NCI-H510A (cell line): ENCODE measurements around the gene SIRT3.
A peak's percentile ranks its signal among the peaks of the same experiment; 100 is the strongest.

Source experiments
- DNase-seq: peaks from one replicate; lab custom pipeline; 2025; lab: John Stamatoyannopoulos, UW

Gene SIRT3

GRCh38 chr11:235997-236773, at the start of gene SIRT3:
Gene SIRT3, minus strand, starts transcription at chr11:236342. Its CDS starts 14 bp downstream, at chr11:236328.
- peak; percentile 19 for DNase-seq

DNA sequence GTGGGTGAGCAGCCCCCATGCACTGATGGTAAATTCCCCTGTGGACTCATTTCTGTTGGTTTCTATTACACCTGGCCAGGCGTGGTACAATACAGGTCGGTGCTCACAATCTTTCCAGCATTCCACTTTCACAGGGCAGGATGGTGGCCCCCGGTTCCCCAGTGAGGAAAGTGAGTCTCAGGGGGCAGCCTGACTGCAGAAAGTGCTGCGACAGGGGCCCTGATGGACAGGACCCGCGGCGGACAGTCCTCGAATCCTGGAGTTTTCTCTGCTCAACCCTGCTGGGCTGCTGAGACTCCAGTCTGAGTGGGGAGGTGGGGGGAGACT, 49.7 kb upstream of the SIRT3 start:
- DNase-seq: no peak

- DNase-seq: no peak
Observed at GRCh38 chr11:285021-285893, 49.1 kb upstream of the SIRT3 start.

GRCh38 chr11:284105-285020, 48.2 kb upstream of the SIRT3 start:
- DNase-seq: no peak

DNA sequence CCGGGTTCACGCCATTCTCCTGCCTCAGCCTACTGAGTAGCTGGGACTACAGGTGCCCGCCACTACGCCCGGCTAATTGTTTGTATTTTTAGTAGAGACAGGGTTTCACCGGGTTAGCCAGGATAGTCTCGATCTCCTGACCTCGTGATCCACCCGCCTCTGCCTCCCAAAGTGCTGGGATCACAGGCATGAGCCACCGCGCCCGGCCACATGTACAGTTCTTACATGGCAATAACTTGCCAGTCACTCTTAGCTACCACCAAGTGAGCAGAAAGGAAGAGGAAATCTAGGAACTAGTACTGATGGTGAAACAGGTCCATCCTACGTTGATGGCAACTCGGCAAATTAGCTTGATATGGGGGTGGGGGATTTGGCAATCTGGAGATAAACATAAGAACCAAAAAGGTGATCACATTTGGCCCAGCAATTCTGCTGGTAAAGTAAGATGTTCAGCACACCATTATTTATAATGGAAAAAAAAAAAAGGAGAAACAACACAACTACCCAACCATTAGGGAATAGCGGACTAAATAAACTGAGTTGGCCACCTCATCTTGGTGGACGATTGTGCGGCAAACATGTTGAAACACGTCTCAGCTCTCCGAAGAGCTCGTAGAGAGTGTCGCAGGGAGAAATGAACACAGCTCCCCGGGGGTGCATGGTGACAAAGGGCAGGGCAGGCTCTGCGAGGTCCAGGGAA, 47.4 kb upstream of the SIRT3 start:
- peak; percentile 46 for DNase-seq

DNA sequence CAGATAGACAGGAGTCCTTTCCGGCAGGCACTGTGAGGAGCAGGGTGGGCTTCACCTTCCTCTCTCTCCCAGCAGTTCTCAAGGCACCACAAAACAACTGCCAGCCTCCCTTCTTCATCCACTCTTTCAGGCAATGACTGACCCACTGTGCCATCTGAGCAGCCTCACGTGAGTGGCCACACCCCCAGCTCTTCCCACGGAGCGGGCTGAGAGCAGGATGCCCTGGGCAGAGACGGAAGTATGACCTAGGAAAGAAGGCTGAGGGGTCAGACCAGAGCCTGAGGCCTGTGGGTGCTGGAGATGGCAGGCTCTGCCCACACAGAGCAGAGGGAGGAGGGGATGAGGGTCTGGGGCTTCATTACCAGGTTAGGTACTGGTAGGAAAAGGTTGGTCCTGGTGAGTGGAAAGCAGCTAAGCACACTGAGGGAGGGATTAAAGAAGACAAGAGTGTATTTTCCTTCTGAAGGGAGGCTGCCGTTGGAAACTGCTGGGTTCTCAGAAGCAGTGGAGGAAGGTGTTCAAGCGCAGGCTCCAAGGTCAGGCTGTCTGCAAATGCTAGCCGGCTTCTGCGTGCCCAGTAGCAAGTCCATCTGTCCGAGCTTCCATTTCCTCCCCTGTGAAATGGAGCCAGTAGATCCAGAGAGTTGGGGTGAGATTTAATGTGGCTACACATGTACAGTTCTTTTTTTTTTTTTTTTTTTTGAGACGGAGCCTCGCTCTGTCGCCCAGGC, 46.7 kb upstream of the SIRT3 start:
- no peak for DNase-seq

DNA sequence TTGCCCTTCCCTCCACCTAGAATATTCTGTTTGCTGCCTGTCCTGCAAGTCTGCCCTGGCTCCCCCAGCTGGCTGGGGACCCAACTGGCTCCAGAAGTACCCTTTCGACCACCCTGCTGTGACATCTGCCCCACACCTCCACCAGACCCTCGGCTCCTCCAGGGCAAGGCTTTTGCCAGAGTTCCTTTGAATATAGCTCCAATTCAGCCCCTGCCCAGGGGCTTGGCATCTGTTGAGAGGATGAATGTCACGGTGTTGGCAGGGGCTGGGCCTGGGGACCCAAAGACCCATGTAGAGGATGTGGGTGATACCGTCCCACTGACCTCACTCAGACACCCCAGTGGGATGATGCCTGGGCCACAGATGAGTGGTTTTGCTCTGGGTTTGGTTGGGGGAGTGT, 46.0 kb upstream of the SIRT3 start:
- no peak for DNase-seq

- DNase-seq: no peak
Observed at GRCh38 chr11:281486-282161, 45.5 kb upstream of the SIRT3 start.

DNA sequence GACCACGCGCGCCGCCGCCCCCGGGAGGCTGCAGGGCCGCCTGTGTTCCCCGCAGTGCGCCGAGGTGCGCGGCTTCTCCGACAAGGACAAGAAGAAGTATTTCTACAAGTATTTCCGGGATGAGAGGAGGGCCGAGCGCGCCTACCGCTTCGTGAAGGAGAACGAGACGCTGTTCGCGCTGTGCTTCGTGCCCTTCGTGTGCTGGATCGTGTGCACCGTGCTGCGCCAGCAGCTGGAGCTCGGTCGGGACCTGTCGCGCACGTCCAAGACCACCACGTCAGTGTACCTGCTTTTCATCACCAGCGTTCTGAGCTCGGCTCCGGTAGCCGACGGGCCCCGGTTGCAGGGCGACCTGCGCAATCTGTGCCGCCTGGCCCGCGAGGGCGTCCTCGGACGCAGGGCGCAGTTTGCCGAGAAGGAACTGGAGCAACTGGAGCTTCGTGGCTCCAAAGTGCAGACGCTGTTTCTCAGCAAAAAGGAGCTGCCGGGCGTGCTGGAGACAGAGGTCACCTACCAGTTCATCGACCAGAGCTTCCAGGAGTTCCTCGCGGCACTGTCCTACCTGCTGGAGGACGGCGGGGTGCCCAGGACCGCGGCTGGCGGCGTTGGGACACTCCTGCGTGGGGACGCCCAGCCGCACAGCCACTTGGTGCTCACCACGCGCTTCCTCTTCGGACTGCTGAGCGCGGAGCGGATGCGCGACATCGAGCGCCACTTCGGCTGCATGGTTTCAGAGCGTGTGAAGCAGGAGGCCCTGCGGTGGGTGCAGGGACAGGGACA, 44.8 kb upstream of the SIRT3 start:
- no peak for DNase-seq

DNA sequence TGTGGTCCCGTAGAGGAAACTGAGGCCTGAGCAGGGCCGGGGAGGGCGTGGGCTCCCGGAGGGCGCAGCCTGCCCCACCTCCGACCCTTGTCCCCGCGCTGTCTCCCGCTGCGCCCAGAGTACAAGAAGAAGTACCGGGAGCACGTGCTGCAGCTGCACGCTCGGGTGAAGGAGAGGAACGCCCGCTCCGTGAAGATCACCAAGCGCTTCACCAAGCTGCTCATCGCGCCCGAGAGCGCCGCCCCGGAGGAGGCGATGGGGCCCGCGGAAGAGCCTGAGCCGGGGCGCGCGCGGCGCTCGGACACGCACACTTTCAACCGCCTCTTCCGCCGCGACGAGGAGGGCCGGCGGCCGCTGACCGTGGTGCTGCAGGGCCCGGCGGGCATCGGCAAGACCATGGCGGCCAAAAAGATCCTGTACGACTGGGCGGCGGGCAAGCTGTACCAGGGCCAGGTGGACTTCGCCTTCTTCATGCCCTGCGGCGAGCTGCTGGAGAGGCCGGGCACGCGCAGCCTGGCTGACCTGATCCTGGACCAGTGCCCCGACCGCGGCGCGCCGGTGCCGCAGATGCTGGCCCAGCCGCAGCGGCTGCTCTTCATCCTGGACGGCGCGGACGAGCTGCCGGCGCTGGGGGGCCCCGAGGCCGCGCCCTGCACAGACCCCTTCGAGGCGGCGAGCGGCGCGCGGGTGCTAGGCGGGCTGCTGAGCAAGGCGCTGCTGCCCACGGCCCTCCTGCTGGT, 44.0 kb upstream of the SIRT3 start:
- no peak for DNase-seq

DNA sequence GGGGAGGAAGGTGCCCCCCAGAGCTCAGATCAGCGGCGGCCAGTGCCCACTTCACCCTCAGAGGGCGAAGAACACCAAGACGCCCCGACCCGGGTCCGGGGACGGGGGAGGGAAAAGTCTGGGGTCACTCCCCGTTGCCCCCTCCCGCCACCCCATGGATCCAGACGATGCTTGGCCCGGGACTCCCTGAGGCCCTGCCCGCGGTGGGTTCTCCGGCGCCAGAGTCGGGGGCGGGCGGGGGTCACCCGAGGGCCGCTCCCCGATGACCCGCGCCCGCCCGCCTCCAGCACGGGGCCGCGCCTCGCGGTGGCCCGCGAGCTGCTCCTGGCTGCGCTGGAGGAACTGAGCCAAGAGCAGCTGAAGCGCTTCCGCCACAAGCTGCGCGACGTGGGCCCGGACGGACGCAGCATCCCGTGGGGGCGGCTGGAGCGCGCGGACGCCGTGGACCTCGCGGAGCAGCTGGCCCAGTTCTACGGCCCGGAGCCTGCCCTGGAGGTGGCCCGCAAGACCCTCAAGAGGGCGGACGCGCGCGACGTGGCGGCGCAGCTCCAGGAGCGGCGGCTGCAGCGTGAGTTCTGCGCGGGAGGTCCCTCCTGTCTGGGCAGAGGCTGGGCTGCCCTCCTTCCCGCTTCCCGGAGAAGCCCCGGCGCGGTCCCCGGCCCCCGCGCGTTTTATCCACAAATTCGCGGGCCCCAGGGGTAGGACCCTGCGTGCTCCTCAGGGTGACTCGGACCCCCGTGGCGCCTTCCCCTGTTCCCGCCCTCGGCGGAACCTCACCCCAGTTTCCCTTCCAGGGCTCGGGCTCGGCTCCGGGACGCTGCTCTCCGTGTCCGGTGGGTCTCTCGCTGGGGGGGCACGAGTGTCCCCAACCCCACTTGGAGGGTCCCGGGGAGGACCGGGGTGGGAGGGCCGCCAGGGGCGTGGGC, 43.2 kb upstream of the SIRT3 start:
- DNase-seq: no peak

DNA sequence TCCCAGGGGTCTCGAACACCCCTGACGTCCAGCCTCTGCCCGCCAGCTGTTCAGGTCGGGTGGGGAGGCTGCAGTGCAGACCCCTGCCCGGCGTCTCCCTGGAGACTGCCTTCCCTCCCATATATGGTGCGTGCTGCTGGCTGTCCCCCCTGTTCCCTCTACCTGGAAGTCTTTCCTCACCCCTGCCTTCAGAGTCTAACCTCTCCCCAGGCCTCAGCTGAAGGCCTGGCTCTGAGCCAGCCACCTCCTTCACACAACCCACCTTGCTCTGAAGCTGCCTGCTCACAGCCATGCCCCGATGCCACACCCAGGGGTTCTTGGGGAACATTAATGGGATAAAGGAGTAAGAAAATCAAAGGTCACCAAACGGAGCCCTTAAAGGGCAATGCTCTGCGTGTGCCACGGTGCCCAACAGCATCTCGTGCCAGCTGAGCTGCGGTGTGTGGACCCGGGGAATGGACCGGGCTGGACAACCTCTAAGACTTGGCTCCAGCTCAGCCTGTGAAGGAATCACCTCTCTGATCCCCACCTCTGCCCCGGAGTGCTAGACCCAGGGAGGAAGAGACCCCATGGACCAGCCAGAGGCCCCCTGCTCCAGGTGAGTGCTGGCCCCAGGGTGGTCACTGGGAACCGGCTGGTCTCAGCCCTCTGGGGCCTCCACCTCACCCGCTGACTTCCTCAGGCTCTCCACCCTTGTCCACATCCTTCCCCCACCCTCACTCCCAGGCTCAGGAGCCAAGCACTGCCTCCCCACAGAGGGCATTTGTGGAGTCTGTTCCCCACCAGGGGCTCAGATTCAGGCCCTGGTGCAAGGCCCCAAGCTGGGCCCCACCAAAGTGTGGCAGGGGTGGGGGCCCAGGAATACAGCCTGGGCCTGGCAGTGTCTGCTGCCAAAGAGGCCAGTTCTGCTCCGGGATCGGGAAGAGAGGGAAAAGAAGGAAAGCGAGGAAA, 42.1 kb upstream of the SIRT3 start, which contains the start of gene NLRP6:
Gene NLRP6, plus strand, starts transcription at position 407 of the 951 bp plus-strand sequence. Its CDS starts 163 bp downstream, at position 570.
- no peak for DNase-seq

DNA sequence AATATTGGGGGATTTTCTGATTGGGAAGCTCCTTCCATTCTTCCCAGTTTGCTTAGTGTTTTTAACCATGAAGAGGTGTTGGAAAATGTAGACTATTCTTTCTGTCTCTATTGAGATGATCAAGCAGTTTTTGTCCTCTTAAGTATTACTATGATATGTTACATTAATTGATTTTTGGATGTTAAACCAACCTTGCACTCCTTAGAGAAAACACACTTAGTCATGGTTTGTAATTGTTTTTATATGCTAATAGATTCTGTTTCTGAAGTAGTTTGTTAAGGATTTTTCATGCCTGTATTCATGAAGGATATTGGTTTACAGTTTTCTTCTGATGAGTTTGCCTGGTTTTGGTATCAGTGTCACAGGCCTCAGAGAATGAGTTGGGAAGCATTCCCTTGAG, 40.1 kb upstream of the SIRT3 start:
- DNase-seq: no peak

DNA sequence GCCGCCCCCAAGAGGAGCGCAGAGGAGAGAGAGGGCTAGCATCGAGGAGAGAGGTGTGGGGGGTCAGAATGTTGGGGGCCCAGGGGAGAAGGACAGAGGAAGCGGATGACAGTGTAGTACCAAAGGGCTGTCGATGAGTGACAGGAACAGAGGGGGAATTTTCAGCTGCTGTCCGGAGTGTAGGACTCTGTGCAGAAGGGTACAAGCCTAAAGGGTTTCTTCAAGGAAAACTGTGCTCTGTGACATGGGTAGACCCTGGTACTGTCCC, 36.7 kb upstream of the SIRT3 start:
- DNase-seq: no peak

DNA sequence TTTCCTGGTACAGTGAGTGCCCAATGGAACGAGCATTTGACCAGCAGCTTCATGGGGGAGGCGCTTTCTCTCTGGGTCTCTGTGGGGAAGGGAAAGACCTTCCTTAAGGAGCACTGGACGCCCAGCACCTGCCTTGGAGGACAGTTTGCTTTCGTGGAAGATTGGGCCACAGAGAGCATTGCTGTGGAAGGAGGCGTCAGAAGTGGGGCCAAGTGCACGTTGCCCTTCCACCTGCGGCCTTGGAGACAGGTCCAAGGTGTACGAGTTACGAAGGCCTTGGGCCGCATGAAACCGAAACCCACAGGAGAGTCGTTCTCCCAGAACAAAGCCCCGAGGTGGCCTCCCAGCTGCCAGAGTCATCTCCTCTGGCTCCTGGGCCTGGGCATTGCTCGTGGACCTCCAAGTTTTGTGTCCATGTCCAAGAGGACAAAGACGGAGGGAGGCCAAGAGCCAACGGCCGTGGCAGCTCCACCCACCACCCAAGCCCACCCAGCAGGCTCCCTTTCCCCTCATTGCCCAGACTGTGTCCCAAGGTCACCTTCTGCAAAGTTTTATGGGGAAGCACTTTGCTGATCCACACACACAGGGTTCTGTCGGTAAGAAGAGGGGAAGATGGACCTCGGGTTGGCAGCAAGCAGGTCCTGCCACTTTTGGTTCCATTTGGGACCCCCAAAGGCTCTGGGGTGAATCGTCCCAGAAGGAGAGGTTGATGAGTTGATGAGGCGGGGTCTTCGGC, 36.2 kb upstream of the SIRT3 start:
- DNase-seq: no peak

GRCh38 chr11:271319-271715, 35.2 kb upstream of the SIRT3 start:
- DNase-seq: no peak
